WTC11 (cell line): ENCODE measurements around the gene LDLRAD2. TPM values are rescaled to one million over a fixed set of nuclear protein-coding genes. Genes with fewer than 3 reads are reported as not detected.

Experiments
- ATAC-seq: fragments of 200-7000 bp; cut with Tn5 transposase; 2 replicates; pipeline ENCODE4 v1.10.0; 2021; ENCODE audit warnings: mild to moderate bottlenecking, moderate library complexity
- CTCF ChIA-PET: fragments of 300-600 bp; sonication (Branson Sonifier 250); formaldehyde crosslinking; loops from one replicate; lab custom pipeline; 2021; ENCODE audit warnings: antibody characterized with exemption; lab: Charles Lee
- POLR2A ChIA-PET: fragments of 350-600 bp; sonication (Branson Sonifier 250); formaldehyde crosslinking; loops from one replicate; lab custom pipeline; 2021; ENCODE audit warnings: antibody characterized with exemption; lab: Charles Lee
- DNase-seq: peaks from one replicate; pipeline ENCODE4 v3.0.0; 2021; ENCODE audit warnings: low spot score
- H3K27ac Mint-ChIP-seq: 2 replicates; pipeline ENCODE4 v1.8.0; 2021; ENCODE audit warnings: mixed read lengths
- H3K27me3 Mint-ChIP-seq: 2 replicates; pipeline ENCODE4 v1.8.0; 2021; ENCODE audit warnings: low read depth, mild to moderate bottlenecking, moderate library complexity, mixed read lengths
- H3K36me3 Mint-ChIP-seq: 2 replicates; pipeline ENCODE4 v1.8.0; 2021; ENCODE audit warnings: mixed read lengths
- H3K4me1 Mint-ChIP-seq: 2 replicates; pipeline ENCODE4 v1.8.0; 2022; ENCODE audit warnings: mixed read lengths
- H3K4me3 Mint-ChIP-seq: 2 replicates; pipeline ENCODE4 v1.8.0; 2021; ENCODE audit warnings: mild to moderate bottlenecking, moderate library complexity, mixed read lengths
- H3K9me3 Mint-ChIP-seq: 2 replicates; pipeline ENCODE4 v1.8.0; 2021; ENCODE audit warnings: mixed read lengths
- AR ChIP-seq: fragments of 250-450 bp; sonication (Bioruptor Pico); IDR thresholded peaks from 2 replicates; pipeline ENCODE4 v1.9.0; 2021; ENCODE audit warnings: mild to moderate bottlenecking
- ATF3 ChIP-seq: sonication (generic); formaldehyde crosslinking; conservative IDR thresholded peaks from 2 replicates; pipeline ENCODE4 v1.8.1; 2022; ENCODE audit warnings: mild to moderate bottlenecking, missing genetic modification reagents
- CREB1 ChIP-seq: sonication (generic); formaldehyde crosslinking; IDR thresholded peaks from 2 replicates; pipeline ENCODE4 v1.8.0; 2023; ENCODE audit warnings: mild to moderate bottlenecking, missing genetic modification reagents
- ESRRA ChIP-seq: sonication (generic); formaldehyde crosslinking; IDR thresholded peaks from 2 replicates; pipeline ENCODE4 v1.8.1; 2022; ENCODE audit warnings: mild to moderate bottlenecking, missing genetic modification reagents, borderline replicate concordance
- FOXJ3 ChIP-seq: sonication (generic); formaldehyde crosslinking; IDR thresholded peaks from 2 replicates; pipeline ENCODE4 v1.9.0; 2021; ENCODE audit warnings: missing genetic modification reagents, mild to moderate bottlenecking, borderline replicate concordance
- FOXK1 ChIP-seq: sonication (generic); formaldehyde crosslinking; IDR thresholded peaks from 2 replicates; pipeline ENCODE4 v1.8.0; 2022; ENCODE audit warnings: mild to moderate bottlenecking, moderate library complexity, missing genetic modification reagents
- GABPB1 ChIP-seq: sonication (generic); formaldehyde crosslinking; IDR thresholded peaks from 2 replicates; pipeline ENCODE4 v1.8.1; 2023; ENCODE audit warnings: mild to moderate bottlenecking, missing genetic modification reagents
- GTF2I ChIP-seq: fragments of 250-450 bp; sonication (Bioruptor Pico); conservative IDR thresholded peaks from 2 replicates; pipeline ENCODE4 v1.4.0; 2021; ENCODE audit warnings: mild to moderate bottlenecking
- HMGXB4 ChIP-seq: sonication (generic); formaldehyde crosslinking; IDR thresholded peaks from 2 replicates; pipeline ENCODE4 v1.8.1; 2023; ENCODE audit warnings: mild to moderate bottlenecking, moderate library complexity, missing genetic modification reagents
- JAZF1 ChIP-seq: fragments of 250-450 bp; sonication (Bioruptor Pico); IDR thresholded peaks from 2 replicates; pipeline ENCODE4 v1.9.0; 2021; ENCODE audit warnings: moderate library complexity, mild to moderate bottlenecking, inconsistent platforms
- MAX ChIP-seq: sonication (generic); formaldehyde crosslinking; IDR thresholded peaks from 2 replicates; pipeline ENCODE4 v1.8.0; 2022; ENCODE audit warnings: mild to moderate bottlenecking, missing genetic modification reagents
- NFE2L1 ChIP-seq: sonication (generic); formaldehyde crosslinking; IDR thresholded peaks from 2 replicates; pipeline ENCODE4 v1.8.1; 2023; ENCODE audit warnings: missing genetic modification reagents
- NR2C2 ChIP-seq: sonication (generic); formaldehyde crosslinking; IDR thresholded peaks from 2 replicates; pipeline ENCODE4 v1.8.0; 2022; ENCODE audit warnings: mild to moderate bottlenecking, missing genetic modification reagents
- PRRX2 ChIP-seq: fragments of 250-450 bp; sonication (Bioruptor Pico); IDR thresholded peaks from 2 replicates; pipeline ENCODE4 v1.8.0; 2021; ENCODE audit warnings: mild to moderate bottlenecking
- RORB ChIP-seq: fragments of 250-450 bp; sonication (Bioruptor Pico); IDR thresholded peaks from 2 replicates; pipeline ENCODE4 v1.9.0; 2021; ENCODE audit warnings: mild to moderate bottlenecking
- SP1 ChIP-seq: sonication (generic); formaldehyde crosslinking; conservative IDR thresholded peaks from 2 replicates; pipeline ENCODE4 v1.8.1; 2022; ENCODE audit warnings: missing genetic modification reagents
- TEAD1 ChIP-seq: sonication (generic); formaldehyde crosslinking; IDR thresholded peaks from 2 replicates; pipeline ENCODE4 v1.8.0; 2022; ENCODE audit warnings: mild to moderate bottlenecking, missing genetic modification reagents
- USF1 ChIP-seq: sonication (generic); formaldehyde crosslinking; IDR thresholded peaks from 2 replicates; pipeline ENCODE4 v1.8.0; 2022; ENCODE audit warnings: mild to moderate bottlenecking, missing genetic modification reagents
- USF2 ChIP-seq: sonication (generic); formaldehyde crosslinking; IDR thresholded peaks from 2 replicates; pipeline ENCODE4 v1.8.1; 2023; ENCODE audit warnings: mild to moderate bottlenecking, missing genetic modification reagents, moderate library complexity
- ZBTB43 ChIP-seq: sonication (generic); formaldehyde crosslinking; IDR thresholded peaks from 2 replicates; pipeline ENCODE4 v1.8.1; 2023; ENCODE audit warnings: mild to moderate bottlenecking, missing genetic modification reagents
- ZNF121 ChIP-seq: sonication (generic); formaldehyde crosslinking; IDR thresholded peaks from 2 replicates; pipeline ENCODE4 v1.8.0; 2023; ENCODE audit warnings: missing genetic modification reagents
- ZNF138 ChIP-seq: sonication (generic); formaldehyde crosslinking; conservative IDR thresholded peaks from 2 replicates; pipeline ENCODE4 v1.8.1; 2022; ENCODE audit warnings: mild to moderate bottlenecking, moderate library complexity, missing genetic modification reagents
- ZNF263 ChIP-seq: sonication (generic); formaldehyde crosslinking; IDR thresholded peaks from 2 replicates; pipeline ENCODE4 v1.8.1; 2022; ENCODE audit warnings: low read depth, mild to moderate bottlenecking, moderate library complexity, missing genetic modification reagents
- ZNF416 ChIP-seq: fragments of 250-450 bp; sonication (Bioruptor Pico); IDR thresholded peaks from 2 replicates; pipeline ENCODE4 v1.9.0; 2021; ENCODE audit warnings: mild to moderate bottlenecking, inconsistent platforms
- ZNF423 ChIP-seq: fragments of 250-450 bp; sonication (Bioruptor Pico); IDR thresholded peaks from 2 replicates; pipeline ENCODE4 v2.1.2; 2022; ENCODE audit warnings: mild to moderate bottlenecking, moderate library complexity
- ZNF425 ChIP-seq: fragments of 250-450 bp; sonication (Bioruptor Pico); conservative IDR thresholded peaks from 2 replicates; pipeline ENCODE4 v1.9.0; 2021; ENCODE audit warnings: mild to moderate bottlenecking
- total RNA-seq: library from RNA; stranded (reverse); gene quantifications from 3 replicates; pipeline ENCODE4 v1.2.3, GENCODE V29; 2021

LDLRAD2 gene
- total RNA-seq, 1 experiment from 2014 or later = 0.63 TPM

- no peak overlapping the region for H3K4me3 Mint-ChIP-seq
- CTCF ChIA-PET = no interaction called here
- no peak for TF ChIP-seq GTF2I (CRISPR knock-in tag)
- no peak for TF ChIP-seq FOXJ3 (CRISPR knock-in tag)
- no peak for TF ChIP-seq ZNF416 (CRISPR knock-in tag)
- TF ChIP-seq NR2C2 (CRISPR knock-in tag) = no peak
- H3K36me3 Mint-ChIP-seq = peaks cover 36% of the 10 kb centered on the region
- no peak for DNase-seq
- H3K4me1 Mint-ChIP-seq = peaks cover 7% of the 10 kb centered on the region
- no peaks in the 10 kb centered on the region for H3K27me3 Mint-ChIP-seq
- peak overlapping the region; percentile 57; the same call in 1 of the 2 replicates for H3K27ac Mint-ChIP-seq
- H3K9me3 Mint-ChIP-seq = no peaks in the 10 kb centered on the region
- POLR2A ChIA-PET = no interaction called here
- ATAC-seq = peak; percentile 79
Observed at GRCh38 chr1:21873174-21873573, 61.1 kb downstream of the LDLRAD2 start.

- Mint-ChIP-seq H3K4me1 (peaks cover 7% of the 10 kb centered on the region), H3K27me3 (no peaks in the 10 kb centered on the region), H3K4me3 (no peak overlapping the region)
- ATAC-seq (no peak), DNase-seq (no peak)
- ChIA-PET CTCF (no interaction called here), POLR2A (no interaction called here)
- TF ChIP-seq FOXK1 (CRISPR knock-in tag) (no peak), JAZF1 (CRISPR knock-in tag) (no peak), NFE2L1 (CRISPR knock-in tag) (no peak), TEAD1 (no peak), RORB (CRISPR knock-in tag) (no peak), ZNF138 (CRISPR knock-in tag) (no peak), ZNF425 (no peak), PRRX2 (CRISPR knock-in tag) (no peak), ZNF121 (CRISPR knock-in tag) (no peak), USF1 (no peak), ESRRA (no peak), MAX (CRISPR knock-in tag) (no peak), ZNF263 (CRISPR knock-in tag) (no peak), ZNF423 (no peak), SP1 (CRISPR knock-in tag) (no peak), GABPB1 (CRISPR knock-in tag) (no peak), FOXJ3 (CRISPR knock-in tag) (no peak), NR2C2 (CRISPR knock-in tag) (no peak), CREB1 (no peak)
- TF ChIP-seq, all 79 proteins: peak for 0
- Mint-ChIP-seq H3K36me3 (peaks cover 34% of the 10 kb centered on the region), H3K27ac (0 out of 2 replicates have a peak overlapping the region, but pooled peaks have one; percentile 57), H3K9me3 (no peaks in the 10 kb centered on the region)
Observed at GRCh38 chr1:21873761-21874160, 61.7 kb downstream of the LDLRAD2 start.

- Mint-ChIP-seq H3K4me1 (peaks cover 4% of the 10 kb centered on the region; the same call in 1 of the 2 replicates), H3K9me3 (no peaks in the 10 kb centered on the region), H3K27me3 (no peaks in the 10 kb centered on the region), H3K36me3 (peaks cover 31% of the 10 kb centered on the region), H3K4me3 (no peak overlapping the region), H3K27ac (no peak overlapping the region)
- ChIA-PET CTCF (no interaction called here), POLR2A (no interaction called here)
- no peak for DNase-seq
- no peak for ATAC-seq
- TF ChIP-seq AR (CRISPR knock-in tag) = no peak
- no peak for TF ChIP-seq ATF3 (CRISPR knock-in tag)
- no peak for TF ChIP-seq HMGXB4
- TF ChIP-seq ZBTB43 = no peak
- TF ChIP-seq PRRX2 (CRISPR knock-in tag) = no peak
- TF ChIP-seq USF2 (CRISPR knock-in tag) = no peak
Observed at GRCh38 chr1:21874328-21874727, 62.3 kb downstream of the LDLRAD2 start.
